GM12891 (cell line): ENCODE data around the gene FBXL17.

Experiments used
- PAX5 ChIP-seq: IDR thresholded peaks from 2 replicates; pipeline ENCODE4 v1.6.1; 2011; ENCODE audit warnings: low read length, moderate library complexity, mild to moderate bottlenecking; ENCODE audit not compliant: insufficient read depth, severe bottlenecking
- POLR2A ChIP-seq: IDR thresholded peaks from 2 replicates; pipeline ENCODE4 v1.6.1; 2011; ENCODE audit warnings: low read depth, low read length, control low read depth
- POLR2AphosphoS5 ChIP-seq: IDR thresholded peaks from 2 replicates; pipeline ENCODE4 v1.6.1; 2011; ENCODE audit warnings: low read depth, low read length, control low read depth
- SPI1 ChIP-seq: IDR thresholded peaks from 2 replicates; pipeline ENCODE4 v1.6.1; 2011; ENCODE audit warnings: low read depth, low read length, control low read depth
- TAF1 ChIP-seq: IDR thresholded peaks from 2 replicates; pipeline ENCODE4 v1.6.1; 2011; ENCODE audit warnings: low read depth, low read length, control low read depth

- TF ChIP-seq TAF1 (no peak), POLR2AphosphoS5 (no peak), POLR2A (no peak), SPI1 (no peak), PAX5 (no peak)
These were observed 47.7 kb downstream of the FBXL17 start for GRCh38 chr5:108334225-108334624.
